GM19351 (cell line): ENCODE measurements around the gene DHRS3.
"Not testable (repeated sequence)": the region's sequence is repeated elsewhere in the genome, so short reads cannot be mapped to it uniquely, and the experiment has no call there.

Experiments
- ATAC-seq: cut with Tn5 transposase; IDR thresholded peaks from one replicate; pipeline ENCODE4 v1.9.1; 2021; ENCODE audit warnings: mild to moderate bottlenecking, moderate library complexity; ENCODE audit not compliant: unreplicated experiment

Gene DHRS3, protein sequence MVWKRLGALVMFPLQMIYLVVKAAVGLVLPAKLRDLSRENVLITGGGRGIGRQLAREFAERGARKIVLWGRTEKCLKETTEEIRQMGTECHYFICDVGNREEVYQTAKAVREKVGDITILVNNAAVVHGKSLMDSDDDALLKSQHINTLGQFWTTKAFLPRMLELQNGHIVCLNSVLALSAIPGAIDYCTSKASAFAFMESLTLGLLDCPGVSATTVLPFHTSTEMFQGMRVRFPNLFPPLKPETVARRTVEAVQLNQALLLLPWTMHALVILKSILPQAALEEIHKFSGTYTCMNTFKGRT

DNA sequence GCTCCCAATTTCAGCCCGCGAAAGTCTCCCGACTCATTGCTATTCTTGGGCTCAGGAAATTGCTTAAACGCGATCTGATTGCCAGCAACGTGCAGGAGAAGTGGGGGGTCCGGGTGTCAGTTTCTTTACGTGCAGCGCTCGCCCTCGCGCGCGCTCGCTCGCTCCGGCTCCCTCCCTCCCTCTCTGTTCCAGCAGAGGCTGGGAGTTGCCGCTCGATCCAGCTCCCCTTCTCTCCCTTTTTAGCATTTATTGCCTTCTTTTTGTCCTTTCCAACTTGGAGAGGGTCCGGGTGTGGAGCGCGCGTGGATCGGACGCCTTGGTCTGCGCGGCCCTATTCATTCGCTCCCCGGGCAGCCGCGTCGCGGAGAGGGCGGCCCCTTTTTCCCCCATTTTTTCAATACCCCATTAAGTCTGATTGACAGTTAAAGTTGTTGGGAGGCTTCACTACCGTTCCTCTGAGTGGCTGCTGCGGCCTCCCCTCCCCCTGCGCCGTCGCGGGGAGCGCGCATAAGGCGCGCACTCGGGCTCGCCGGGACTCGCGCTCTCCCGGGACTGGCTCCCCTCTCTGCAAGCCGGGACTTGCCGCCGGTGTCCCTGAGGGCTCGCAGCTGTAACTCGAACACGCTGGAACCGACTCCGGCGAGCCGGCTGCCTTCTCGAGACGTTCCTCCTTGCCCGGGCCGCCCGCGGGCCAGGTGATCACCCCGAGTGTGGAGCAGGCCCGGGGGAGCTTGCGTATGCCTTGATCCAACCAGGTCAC, at the start of gene DHRS3:
DHRS3 (minus strand) TSS at position 310 of the 760 bp plus-strand sequence. CDS start 862 bp downstream, outside the sequence.
- no peak for ATAC-seq

DNA sequence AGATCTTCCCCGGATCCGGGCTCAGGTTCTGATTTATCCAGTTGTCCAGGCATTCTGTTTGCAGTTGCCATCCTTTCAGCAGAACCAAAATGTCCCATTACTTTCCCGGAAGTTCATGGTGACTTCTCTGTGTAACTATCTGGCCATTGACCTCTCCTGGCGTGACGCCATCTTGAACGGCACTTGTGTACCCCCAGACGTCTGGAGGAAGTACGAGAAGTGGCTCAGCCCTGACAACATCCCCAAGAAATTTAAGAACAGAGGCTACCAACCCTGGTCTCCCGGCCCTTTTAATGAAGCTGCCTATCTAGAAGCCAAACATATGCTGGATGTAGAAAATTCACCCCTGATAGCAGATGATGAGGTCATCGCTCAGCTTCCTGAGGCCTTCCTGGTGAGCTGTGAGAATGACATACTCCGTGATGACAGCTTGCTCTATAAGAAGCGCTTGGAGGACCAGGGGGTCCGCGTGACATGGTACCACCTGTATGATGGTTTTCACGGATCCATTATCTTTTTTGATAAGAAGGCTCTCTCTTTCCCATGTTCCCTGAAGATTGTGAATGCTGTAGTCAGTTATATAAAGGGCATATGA, 48.2 kb upstream of the DHRS3 start:
- no peak for ATAC-seq

DNA sequence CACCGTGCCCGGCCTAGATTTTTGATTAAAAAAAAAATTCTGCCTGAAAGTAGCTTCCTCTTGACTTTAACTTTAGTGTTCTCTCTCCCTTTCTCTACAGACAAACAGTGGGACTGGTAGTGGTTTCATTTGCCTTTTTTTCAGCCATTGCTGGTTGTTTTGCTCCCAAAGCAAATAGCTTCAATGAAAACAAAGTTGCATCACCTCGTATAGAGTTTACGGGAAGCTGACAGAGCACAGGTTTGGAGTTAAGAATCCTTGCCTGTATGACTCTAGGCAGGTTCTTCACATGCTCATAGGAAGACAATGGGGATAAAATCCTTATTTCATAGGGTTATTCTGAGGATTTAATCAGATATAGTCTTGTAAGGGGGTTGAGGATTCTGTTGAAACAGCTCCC, 47.5 kb upstream of the DHRS3 start:
- ATAC-seq, result no peak

DNA sequence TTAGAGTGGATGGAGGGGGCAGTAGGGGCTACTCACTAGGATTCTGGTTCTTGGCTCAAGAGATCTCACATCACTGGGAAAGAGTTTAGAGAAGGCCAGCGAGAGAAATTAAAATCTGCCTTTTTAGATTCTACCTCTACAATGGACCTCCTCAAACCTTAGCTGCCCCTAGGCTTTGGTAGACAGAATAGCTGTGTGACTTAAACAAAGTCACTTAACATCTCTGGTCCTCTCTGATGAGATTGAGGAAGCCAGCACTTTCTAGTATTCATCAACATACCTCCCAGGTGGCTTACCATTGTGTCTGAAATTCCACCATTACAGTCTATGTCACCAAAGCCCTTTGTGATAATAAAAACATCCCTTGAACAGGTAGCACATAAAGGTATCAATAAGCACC, 44.5 kb upstream of the DHRS3 start:
- ATAC-seq, result no peak

- no peak for ATAC-seq
These were observed 43.7 kb upstream of the DHRS3 start for GRCh38 chr1:12661606-12662219.

GRCh38 chr1:12658531-12659453, 40.8 kb upstream of the DHRS3 start:
- peak; percentile 56 for ATAC-seq

GRCh38 chr1:12657885-12658512, 40.0 kb upstream of the DHRS3 start:
- not testable (repeated sequence) for ATAC-seq

DNA sequence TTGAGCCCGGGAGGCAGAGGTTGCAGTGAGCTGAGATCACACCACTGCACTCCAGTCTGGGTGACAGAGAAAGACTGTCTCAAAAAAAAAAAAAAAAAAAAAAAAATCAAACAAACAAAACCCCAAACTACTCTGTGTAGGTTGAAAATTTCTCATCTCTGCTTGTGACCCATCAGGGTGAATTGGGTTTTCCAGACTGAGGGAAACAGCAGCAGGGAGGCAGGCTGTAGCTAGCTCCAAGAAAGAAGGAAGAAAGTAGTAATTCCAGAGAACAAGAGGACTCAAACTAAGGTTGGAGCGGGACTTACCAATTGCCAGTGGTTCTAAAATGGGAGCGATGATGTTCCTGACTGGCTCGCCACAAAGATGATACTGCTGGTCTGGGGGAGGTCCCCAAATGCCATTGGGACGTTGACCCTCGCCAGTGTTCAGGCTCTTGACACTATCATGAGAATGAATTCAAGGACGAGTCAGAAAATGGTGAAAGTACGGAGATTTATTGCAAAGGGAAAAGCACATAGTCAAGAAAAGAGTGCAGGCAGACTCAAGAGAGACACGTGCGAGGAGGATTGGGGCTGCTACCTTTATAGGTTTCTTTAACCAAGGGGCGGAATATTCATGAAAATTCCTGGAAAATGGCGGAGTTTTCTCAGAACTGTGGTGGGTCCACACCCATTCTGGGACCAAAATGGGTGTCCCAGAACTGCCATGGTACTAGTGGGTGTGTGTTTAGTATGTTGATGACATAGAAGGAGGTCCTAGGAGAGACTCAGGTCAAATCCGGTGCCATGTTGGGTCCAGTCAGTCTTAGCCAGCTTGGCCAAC, 39.3 kb upstream of the DHRS3 start:
- ATAC-seq, result no peak

DNA sequence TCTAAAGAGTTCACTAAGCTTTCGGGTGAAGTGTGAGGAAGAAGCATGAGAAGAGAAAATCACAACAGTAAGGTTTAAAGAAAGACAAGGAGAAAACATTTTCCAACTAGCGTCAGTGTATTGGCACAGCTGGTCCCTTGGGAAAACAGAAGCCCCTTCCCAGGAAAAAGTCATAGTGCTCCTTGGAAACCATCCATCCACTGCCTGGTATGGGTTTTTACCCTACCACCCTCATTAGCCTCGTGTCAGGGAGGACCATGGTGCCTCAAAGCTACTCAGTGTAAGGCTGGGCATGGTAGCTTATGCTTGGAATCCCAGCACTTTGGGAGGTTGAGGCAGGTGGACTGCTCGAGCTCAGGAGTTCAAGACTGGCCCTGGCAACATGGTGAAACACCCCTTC, 38.6 kb upstream of the DHRS3 start:
- ATAC-seq, result no peak

DNA sequence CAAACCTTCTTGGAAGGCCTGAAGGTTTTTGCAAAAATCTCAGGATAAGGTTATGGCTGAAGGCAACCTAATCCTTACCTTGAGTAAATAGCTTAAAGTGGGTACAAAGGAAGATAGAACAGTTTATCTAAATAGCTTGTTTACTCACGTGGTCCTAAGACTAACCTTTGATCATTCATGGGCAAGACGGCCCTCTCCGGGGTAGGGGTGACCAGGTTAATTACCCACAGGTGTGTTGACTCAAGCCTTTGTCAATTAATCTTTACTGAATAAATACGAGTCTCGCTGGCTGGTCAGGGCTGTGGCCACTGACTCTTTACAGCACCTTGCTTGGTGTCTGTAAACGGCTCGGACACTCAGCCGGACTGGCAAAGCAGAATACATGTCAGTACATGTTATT, 36.6 kb upstream of the DHRS3 start:
- no peak for ATAC-seq

GRCh38 chr1:12654004-12654567, 36.1 kb upstream of the DHRS3 start:
- ATAC-seq, result no peak

- ATAC-seq, result no peak
These were observed 32.0 kb upstream of the DHRS3 start for GRCh38 chr1:12649971-12650421.

DNA sequence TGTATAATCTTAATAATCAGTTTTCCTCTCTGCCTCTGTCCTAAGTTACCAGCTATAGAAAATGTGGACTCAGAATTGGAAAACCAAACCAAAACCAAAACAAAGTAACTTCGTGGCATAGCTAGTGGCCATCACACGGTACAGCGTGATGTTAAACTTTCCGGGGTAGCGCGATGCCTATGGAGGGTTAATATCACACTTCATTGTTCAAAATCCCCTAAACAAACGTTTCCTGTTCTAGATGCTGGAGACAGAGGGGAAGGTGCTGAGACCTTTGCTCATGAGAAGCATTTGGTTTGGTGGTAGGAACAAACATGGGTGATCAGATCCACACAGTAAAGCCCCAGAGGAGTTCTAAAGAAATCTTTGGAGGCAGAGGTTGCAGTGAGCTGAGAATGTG, 30.7 kb upstream of the DHRS3 start:
- no peak for ATAC-seq

- not testable (repeated sequence) for ATAC-seq
These were observed 27.4 kb upstream of the DHRS3 start for GRCh38 chr1:12645401-12645800.

DNA sequence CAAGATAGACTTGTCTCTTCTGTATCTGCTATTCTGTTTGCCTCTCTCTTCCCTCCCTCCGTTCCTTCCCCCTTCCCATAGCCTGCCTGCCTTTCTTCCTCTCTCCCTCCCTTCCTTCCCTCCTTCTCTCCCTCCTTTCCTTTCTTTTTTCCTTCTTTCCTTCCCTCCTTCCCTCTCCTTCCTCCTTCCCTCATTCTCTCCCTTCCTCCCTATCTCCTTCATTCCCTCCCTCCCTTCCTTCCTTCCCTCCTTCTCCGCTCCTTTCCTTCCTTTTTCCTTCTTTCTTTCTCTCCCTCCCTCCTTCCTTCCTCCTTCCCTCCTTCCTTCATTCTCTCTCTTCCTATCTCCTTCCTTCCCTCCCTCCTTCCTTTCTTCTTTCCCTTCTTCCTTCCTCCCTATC, 26.8 kb upstream of the DHRS3 start:
- ATAC-seq, result no peak

- ATAC-seq, result no peak
These were observed 26.2 kb upstream of the DHRS3 start for GRCh38 chr1:12644237-12644636.

DNA sequence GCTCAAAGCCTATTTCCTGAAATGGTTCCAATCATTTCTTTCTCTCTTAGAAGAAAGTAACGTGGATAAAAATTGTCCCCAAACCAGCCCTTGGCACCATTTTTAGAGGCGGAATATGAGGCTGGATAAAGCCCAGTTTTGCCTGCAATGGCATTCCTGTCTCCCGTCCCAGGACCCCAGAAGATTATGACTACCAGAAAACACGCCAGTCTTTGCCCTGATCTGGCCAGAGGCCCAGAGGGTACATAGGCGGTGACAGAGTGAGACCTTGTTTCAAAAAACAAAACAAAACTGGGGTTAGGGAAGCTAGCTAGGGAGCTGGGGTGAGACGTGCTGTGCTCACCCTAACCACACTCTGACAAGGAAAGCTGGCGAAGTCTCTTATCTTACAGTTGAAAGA, 25.8 kb upstream of the DHRS3 start, which contains the start of gene AADACL4:
AADACL4 (plus strand) TSS at position 301 of the 400 bp plus-strand sequence. CDS start 462 bp downstream, outside the sequence.
- ATAC-seq, result no peak

- no peak for ATAC-seq
These were observed 25.1 kb upstream of the DHRS3 start for GRCh38 chr1:12643079-12643478.

DNA sequence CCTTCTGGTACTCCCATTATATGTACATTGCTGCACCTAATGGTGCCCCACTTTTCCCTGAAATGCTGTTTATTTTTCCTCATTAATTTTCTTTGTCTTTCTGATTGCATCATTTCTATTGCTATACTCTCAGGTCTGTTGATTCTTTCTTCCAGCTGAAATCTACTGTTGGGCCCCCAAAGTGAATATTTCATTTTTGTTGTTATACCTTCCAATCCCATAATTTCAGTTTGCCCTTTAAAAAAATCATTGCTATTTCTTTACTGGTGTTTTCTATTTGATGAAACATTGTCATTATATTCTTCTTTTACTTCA, 22.9 kb upstream of the DHRS3 start:
- ATAC-seq, result no peak
